GM23248 (cell line): ENCODE results near the gene CADM1. TPM values are rescaled to one million over a fixed set of nuclear protein-coding genes. Genes with fewer than 3 reads are reported as not detected.

ENCODE experiments used
- DNase-seq: peaks from one replicate; pipeline ENCODE4 v3.0.0-alpha.2; 2015
- H2AFZ ChIP-seq: fragments of 200-600 bp; sonication (generic); 2 replicates; pipeline ENCODE4 v1.6.1; 2016; ENCODE audit warnings: antibody characterized with exemption
- H3F3A ChIP-seq: fragments of 200-600 bp; sonication (generic); 2 replicates; pipeline ENCODE4 v1.6.1; 2016; ENCODE audit warnings: mild to moderate bottlenecking, antibody characterized with exemption, mixed run types; ENCODE audit not compliant: insufficient read depth
- H3K27ac ChIP-seq: fragments of 200-600 bp; sonication (generic); 2 replicates; pipeline ENCODE4 v1.5.1; 2016; ENCODE audit warnings: mild to moderate bottlenecking
- H3K27me3 ChIP-seq: fragments of 200-600 bp; sonication (generic); replicated peaks from 2 replicates; pipeline ENCODE4 v1.6.1; 2016; ENCODE audit warnings: mild to moderate bottlenecking; ENCODE audit not compliant: insufficient read depth
- H3K36me3 ChIP-seq: fragments of 200-600 bp; sonication (generic); 2 replicates; pipeline ENCODE4 v1.6.1; 2016; ENCODE audit warnings: low read depth, mild to moderate bottlenecking
- H3K4me1 ChIP-seq: fragments of 200-600 bp; sonication (generic); 2 replicates; pipeline ENCODE4 v1.6.1; 2016; ENCODE audit warnings: mild to moderate bottlenecking; ENCODE audit not compliant: insufficient read depth
- H3K4me2 ChIP-seq: fragments of 200-600 bp; sonication (generic); one replicate; pipeline ENCODE4 v1.6.1; 2016; ENCODE audit warnings: mild to moderate bottlenecking; ENCODE audit not compliant: unreplicated experiment
- H3K4me3 ChIP-seq: fragments of 200-600 bp; sonication (generic); 2 replicates; pipeline ENCODE4 v1.5.1; 2016; ENCODE audit warnings: mild to moderate bottlenecking
- H3K79me2 ChIP-seq: fragments of 200-600 bp; sonication (generic); 2 replicates; pipeline ENCODE4 v1.6.1; 2016; ENCODE audit warnings: mild to moderate bottlenecking; ENCODE audit not compliant: insufficient read depth
- H3K9ac ChIP-seq: fragments of 200-600 bp; sonication (generic); 2 replicates; pipeline ENCODE4 v1.6.1; 2016; ENCODE audit warnings: mild to moderate bottlenecking
- H3K9me2 ChIP-seq: fragments of 200-600 bp; sonication (generic); 2 replicates; pipeline ENCODE4 v1.6.1; 2016; ENCODE audit warnings: mixed run types, mild to moderate bottlenecking, moderate library complexity; ENCODE audit not compliant: insufficient read depth
- H3K9me3 ChIP-seq: fragments of 200-600 bp; sonication (generic); one replicate; pipeline ENCODE4 v1.6.1; 2017; ENCODE audit warnings: low read depth
- H4K20me1 ChIP-seq: fragments of 200-600 bp; sonication (generic); 2 replicates; pipeline ENCODE4 v1.6.0; 2016; ENCODE audit not compliant: insufficient read depth
- EZH2 ChIP-seq: fragments of 200-600 bp; sonication (generic); IDR thresholded peaks from 2 replicates; pipeline ENCODE4 v1.6.1; 2018; ENCODE audit warnings: antibody characterized with exemption, mild to moderate bottlenecking; ENCODE audit not compliant: insufficient read depth, poor library complexity, severe bottlenecking
- EZH2phosphoT487 ChIP-seq: fragments of 200-600 bp; sonication (generic); IDR thresholded peaks from 2 replicates; pipeline ENCODE4 v1.6.1; 2018; ENCODE audit warnings: antibody characterized with exemption, moderate library complexity, mild to moderate bottlenecking, low read depth; ENCODE audit not compliant: insufficient read depth
- WGBS, 2 experiments: methylation state at CpG; one replicate each; pipeline ENCODE4 v1.1.6; 2015 to 2017; ENCODE audit warnings: low lambda C conversion rate in 2 of 2, low coverage in 1 of 2; ENCODE audit errors: missing lambda C conversion rate in 2 of 2; 5-methylcytosine and 5-hydroxymethylcytosine counted together
- in situ Hi-C: fragments of 300-500 bp; cut with MboI; formaldehyde crosslinking; loops from 2 replicates; pipeline ENCODE4 v1.15.0; 2020
- polyA plus RNA-seq: library from polyadenylated mRNA; unstranded; fragments of >200 nt; fragmentation: Nextera tagmentation; extraction: Ambion mirVana; gene quantifications from 2 replicates; pipeline ENCODE4 v1.2.1, GENCODE V29; 2016
- total RNA-seq: library from RNA; depleted of rRNA; stranded (reverse); fragments of >200 nt; shearing (Covaris generic); gene quantifications from 2 replicates; pipeline ENCODE4 v1.2.3, GENCODE V29; 2014

Gene CADM1
- total and polyA plus RNA-seq, 2 experiments from 2014 or later: 0.83 to 1.4 TPM

GRCh38 chr11:115459563-115459962 lies 44.7 kb downstream of the CADM1 start:
- Histone ChIP-seq H3K27me3 (no peaks in the 10 kb centered on the region), H3K9me3 (no peaks in the 10 kb centered on the region), H4K20me1 (no peaks in the 10 kb centered on the region), H3K36me3 (no peaks in the 10 kb centered on the region), H3K4me2 (no peak overlapping the region), H3K79me2 (no peaks in the 10 kb centered on the region), H3F3A (no peaks in the 10 kb centered on the region), H3K4me1 (no peaks in the 10 kb centered on the region), H3K27ac (no peak overlapping the region), H3K9ac (no peak overlapping the region), H2AFZ (no peak overlapping the region), H3K9me2 (no peaks in the 10 kb centered on the region), H3K4me3 (no peak overlapping the region)
- no peak for TF ChIP-seq EZH2phosphoT487
- TF ChIP-seq EZH2: no peak
- in situ Hi-C loops: no loop called here
- no peak for DNase-seq

- Histone ChIP-seq H3K4me2 (no peak overlapping the region), H3K4me1 (no peaks in the 10 kb centered on the region), H3K4me3 (no peak overlapping the region), H3K27me3 (no peaks in the 10 kb centered on the region), H3K9me2 (no peaks in the 10 kb centered on the region), H3K9ac (no peak overlapping the region), H4K20me1 (no peaks in the 10 kb centered on the region), H3K36me3 (no peaks in the 10 kb centered on the region), H3K79me2 (no peaks in the 10 kb centered on the region), H3K9me3 (no peaks in the 10 kb centered on the region), H2AFZ (no peak overlapping the region), H3F3A (no peaks in the 10 kb centered on the region), H3K27ac (no peak overlapping the region)
- WGBS, 2 experiments: 39 to 47% methylated on average over 4 of the region's 4 CpGs
- in situ Hi-C loops: no loop called here
- DNase-seq: no peak
- no peak for TF ChIP-seq EZH2
- TF ChIP-seq EZH2phosphoT487: no peak
Measured at GRCh38 chr11:115458877-115459276, 45.3 kb downstream of the CADM1 start.

GRCh38 chr11:115456019-115456418 lies 48.2 kb downstream of the CADM1 start:
- H3F3A ChIP-seq: no peaks in the 10 kb centered on the region
- no peaks in the 10 kb centered on the region for H3K9me3 ChIP-seq
- H3K9ac ChIP-seq: no peak overlapping the region
- H3K4me3 ChIP-seq: no peak overlapping the region
- no peaks in the 10 kb centered on the region for H3K79me2 ChIP-seq
- no peaks in the 10 kb centered on the region for H4K20me1 ChIP-seq
- TF ChIP-seq EZH2: no peak
- no peak for TF ChIP-seq EZH2phosphoT487
- H3K4me2 ChIP-seq: no peak overlapping the region
- no peaks in the 10 kb centered on the region for H3K36me3 ChIP-seq
- no peak overlapping the region for H2AFZ ChIP-seq
- H3K4me1 ChIP-seq: no peaks in the 10 kb centered on the region
- in situ Hi-C loops: no loop called here
- no peak overlapping the region for H3K27ac ChIP-seq
- H3K27me3 ChIP-seq: no peaks in the 10 kb centered on the region
- no peaks in the 10 kb centered on the region for H3K9me2 ChIP-seq
- no peak for DNase-seq

GRCh38 chr11:115455613-115456012 lies 48.6 kb downstream of the CADM1 start:
- Histone ChIP-seq H3K9me2 (no peaks in the 10 kb centered on the region), H3K9me3 (no peaks in the 10 kb centered on the region), H3K79me2 (no peaks in the 10 kb centered on the region), H3K9ac (no peak overlapping the region), H3F3A (no peaks in the 10 kb centered on the region), H3K4me1 (no peaks in the 10 kb centered on the region), H3K4me3 (no peak overlapping the region), H2AFZ (no peak overlapping the region), H3K36me3 (no peaks in the 10 kb centered on the region), H4K20me1 (no peaks in the 10 kb centered on the region), H3K27ac (no peak overlapping the region), H3K27me3 (no peaks in the 10 kb centered on the region), H3K4me2 (no peak overlapping the region)
- in situ Hi-C loops: no loop called here
- WGBS, 2 experiments: 54 to 55% methylated on average over 4 of the region's 4 CpGs
- no peak for DNase-seq
- TF ChIP-seq EZH2phosphoT487 (no peak), EZH2 (no peak)

GRCh38 chr11:115454525-115454924 lies 49.7 kb downstream of the CADM1 start:
- 49 to 52% methylated on average over 1 of the region's 1 CpG for WGBS, 2 experiments
- H3K4me2 ChIP-seq: no peak overlapping the region
- H4K20me1 ChIP-seq: no peaks in the 10 kb centered on the region
- no peaks in the 10 kb centered on the region for H3K27me3 ChIP-seq
- no peaks in the 10 kb centered on the region for H3K9me2 ChIP-seq
- in situ Hi-C loops: no loop called here
- no peak overlapping the region for H3K27ac ChIP-seq
- H3K9me3 ChIP-seq: no peaks in the 10 kb centered on the region
- no peaks in the 10 kb centered on the region for H3K4me1 ChIP-seq
- no peak overlapping the region for H3K4me3 ChIP-seq
- H2AFZ ChIP-seq: no peak overlapping the region
- H3K79me2 ChIP-seq: no peaks in the 10 kb centered on the region
- TF ChIP-seq EZH2phosphoT487 (no peak), EZH2 (no peak)
- no peak overlapping the region for H3K9ac ChIP-seq
- no peaks in the 10 kb centered on the region for H3F3A ChIP-seq
- no peaks in the 10 kb centered on the region for H3K36me3 ChIP-seq
- DNase-seq: no peak
